ENCODE data around the gene RBFOX2. TPM values are rescaled to one million over a fixed set of nuclear protein-coding genes. Genes with fewer than 3 reads are reported as not detected.

The RBFOX2 gene
- total and polyA plus RNA-seq, 4 donors = 14.2 to 53.6 (median 25.6) TPM

DNA sequence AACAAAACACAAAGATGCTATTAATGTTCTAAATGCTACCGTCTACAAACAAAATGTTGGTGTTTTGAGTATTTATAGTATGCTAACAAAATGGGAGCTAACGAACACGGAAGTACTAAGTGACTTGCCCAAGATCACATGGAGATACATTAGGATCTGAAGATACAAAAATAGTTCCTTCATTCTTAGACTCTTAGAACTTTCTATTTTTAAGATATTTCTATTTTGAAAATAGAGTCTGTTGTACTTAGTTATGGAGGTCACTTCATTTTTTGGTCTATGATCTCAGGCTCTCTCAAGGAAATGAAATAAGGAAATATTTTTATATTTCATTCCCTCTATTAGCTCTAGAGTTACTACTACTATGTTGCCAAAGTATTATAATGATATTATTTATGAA, 246.7 kb downstream of the RBFOX2 start:
- WGBS = 95% methylated on average over 3 of the region's 3 CpGs
- Histone ChIP-seq H3K27me3 (ENCODE audit: control insufficient read depth in 4 of 4, insufficient read depth in 4 of 4, low read length in 3 of 4) (no peaks in the 10 kb centered on the region), H3K4me1 (ENCODE audit: control insufficient read depth in 4 of 4, insufficient read depth in 4 of 4, low read length in 3 of 4) (no peaks in the 10 kb centered on the region), H3K27ac (ENCODE audit: low read depth in 1 of 2, low read length in 2 of 2) (no peak overlapping the region), H3K9ac (ENCODE audit: low read depth in 1 of 2, low read length in 2 of 2) (no peak overlapping the region), H3K4me3 (ENCODE audit: low read depth in 1 of 3, low read length in 3 of 3) (no peak overlapping the region), H3K9me3 (ENCODE audit: control insufficient read depth in 4 of 4, low read length in 3 of 4) (no peaks in the 10 kb centered on the region), H3K36me3 (ENCODE audit: control insufficient read depth in 4 of 4, insufficient read depth in 3 of 4, low read depth in 1 of 4, low read length in 3 of 4) (peaks cover 0 to 8% (median 3%) of the 10 kb centered on the region in 4 donors)
- no peak for TF ChIP-seq NR2F2 (IDR thresholded peaks at IDR 0.05)
- no peak for TF ChIP-seq RXRA (IDR thresholded peaks at IDR 0.05)
- TF ChIP-seq JUND (IDR thresholded peaks at IDR 0.05) = no peak
- TF ChIP-seq EGR1 (IDR thresholded peaks at IDR 0.05; ENCODE audit: low read depth in 2 of 2) = no peak
- no peak for TF ChIP-seq HNF4A (conservative IDR thresholded peaks at IDR 0.05)
- no peak for TF ChIP-seq GABPA (IDR thresholded peaks at IDR 0.05 in 1 of 2, conservative IDR thresholded peaks at IDR 0.05 in 1 of 2)
- no peak for TF ChIP-seq RAD21 (IDR thresholded peaks at IDR 0.05)
- TF ChIP-seq TAF1 (conservative IDR thresholded peaks at IDR 0.05) = no peak
- TF ChIP-seq, protein P1, sequence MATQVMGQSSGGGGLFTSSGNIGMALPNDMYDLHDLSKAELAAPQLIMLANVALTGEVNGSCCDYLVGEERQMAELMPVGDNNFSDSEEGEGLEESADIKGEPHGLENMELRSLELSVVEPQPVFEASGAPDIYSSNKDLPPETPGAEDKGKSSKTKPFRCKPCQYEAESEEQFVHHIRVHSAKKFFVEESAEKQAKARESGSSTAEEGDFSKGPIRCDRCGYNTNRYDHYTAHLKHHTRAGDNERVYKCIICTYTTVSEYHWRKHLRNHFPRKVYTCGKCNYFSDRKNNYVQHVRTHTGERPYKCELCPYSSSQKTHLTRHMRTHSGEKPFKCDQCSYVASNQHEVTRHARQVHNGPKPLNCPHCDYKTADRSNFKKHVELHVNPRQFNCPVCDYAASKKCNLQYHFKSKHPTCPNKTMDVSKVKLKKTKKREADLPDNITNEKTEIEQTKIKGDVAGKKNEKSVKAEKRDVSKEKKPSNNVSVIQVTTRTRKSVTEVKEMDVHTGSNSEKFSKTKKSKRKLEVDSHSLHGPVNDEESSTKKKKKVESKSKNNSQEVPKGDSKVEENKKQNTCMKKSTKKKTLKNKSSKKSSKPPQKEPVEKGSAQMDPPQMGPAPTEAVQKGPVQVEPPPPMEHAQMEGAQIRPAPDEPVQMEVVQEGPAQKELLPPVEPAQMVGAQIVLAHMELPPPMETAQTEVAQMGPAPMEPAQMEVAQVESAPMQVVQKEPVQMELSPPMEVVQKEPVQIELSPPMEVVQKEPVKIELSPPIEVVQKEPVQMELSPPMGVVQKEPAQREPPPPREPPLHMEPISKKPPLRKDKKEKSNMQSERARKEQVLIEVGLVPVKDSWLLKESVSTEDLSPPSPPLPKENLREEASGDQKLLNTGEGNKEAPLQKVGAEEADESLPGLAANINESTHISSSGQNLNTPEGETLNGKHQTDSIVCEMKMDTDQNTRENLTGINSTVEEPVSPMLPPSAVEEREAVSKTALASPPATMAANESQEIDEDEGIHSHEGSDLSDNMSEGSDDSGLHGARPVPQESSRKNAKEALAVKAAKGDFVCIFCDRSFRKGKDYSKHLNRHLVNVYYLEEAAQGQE (IDR thresholded peaks at IDR 0.05) = no peak
- TF ChIP-seq SP1 (IDR thresholded peaks at IDR 0.05) = no peak
- no peak for DNase-seq (ENCODE audit: low spot score)

DNA sequence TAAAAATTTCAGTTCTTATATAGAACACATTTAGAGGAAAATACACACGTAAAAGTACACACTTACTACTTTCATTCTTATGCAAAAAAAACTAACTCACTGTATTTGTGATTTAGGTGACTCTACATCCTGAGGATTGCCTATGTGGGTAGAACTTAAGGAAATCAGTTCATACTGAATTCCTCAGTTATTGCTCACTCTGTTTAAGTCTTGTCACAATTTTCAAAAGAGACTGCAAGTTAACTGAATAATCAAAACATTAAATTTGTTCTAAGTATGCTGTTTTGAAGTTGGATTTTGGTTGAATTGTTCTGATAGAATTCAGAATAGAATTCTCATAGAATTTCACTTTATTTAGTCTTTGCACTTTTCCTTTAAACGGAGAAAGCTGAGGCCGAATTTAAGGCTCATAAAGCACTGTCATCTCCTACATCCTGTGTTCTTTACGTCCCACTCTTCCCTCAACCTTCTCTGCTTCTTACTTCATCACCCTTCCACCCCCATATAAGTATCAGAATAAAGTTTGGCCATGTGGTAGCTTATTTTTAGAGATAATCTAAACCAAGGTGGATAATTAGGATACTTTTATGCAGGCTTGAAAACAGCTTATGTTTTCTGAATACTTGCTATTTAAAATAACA, 251.2 kb downstream of the RBFOX2 start:
- Histone ChIP-seq H3K4me1 (ENCODE audit: control insufficient read depth in 4 of 4, insufficient read depth in 4 of 4, low read length in 3 of 4) (no peaks in the 10 kb centered on the region), H3K4me3 (ENCODE audit: low read depth in 1 of 3, low read length in 3 of 3) (no peak overlapping the region), H3K9ac (ENCODE audit: low read depth in 1 of 2, low read length in 2 of 2) (no peak overlapping the region), H3K27ac (ENCODE audit: low read depth in 1 of 2, low read length in 2 of 2) (no peak overlapping the region), H3K9me3 (ENCODE audit: control insufficient read depth in 4 of 4, low read length in 3 of 4) (no peaks in the 10 kb centered on the region), H3K27me3 (ENCODE audit: control insufficient read depth in 4 of 4, insufficient read depth in 4 of 4, low read length in 3 of 4) (no peaks in the 10 kb centered on the region), H3K36me3 (ENCODE audit: control insufficient read depth in 4 of 4, insufficient read depth in 3 of 4, low read depth in 1 of 4, low read length in 3 of 4) (peaks cover 0 to 5% (median under 1%) of the 10 kb centered on the region in 4 donors)
- WGBS = 89% methylated on average over 4 of the region's 4 CpGs
- DNase-seq (ENCODE audit: low spot score) = no peak
- TF ChIP-seq, protein P2, sequence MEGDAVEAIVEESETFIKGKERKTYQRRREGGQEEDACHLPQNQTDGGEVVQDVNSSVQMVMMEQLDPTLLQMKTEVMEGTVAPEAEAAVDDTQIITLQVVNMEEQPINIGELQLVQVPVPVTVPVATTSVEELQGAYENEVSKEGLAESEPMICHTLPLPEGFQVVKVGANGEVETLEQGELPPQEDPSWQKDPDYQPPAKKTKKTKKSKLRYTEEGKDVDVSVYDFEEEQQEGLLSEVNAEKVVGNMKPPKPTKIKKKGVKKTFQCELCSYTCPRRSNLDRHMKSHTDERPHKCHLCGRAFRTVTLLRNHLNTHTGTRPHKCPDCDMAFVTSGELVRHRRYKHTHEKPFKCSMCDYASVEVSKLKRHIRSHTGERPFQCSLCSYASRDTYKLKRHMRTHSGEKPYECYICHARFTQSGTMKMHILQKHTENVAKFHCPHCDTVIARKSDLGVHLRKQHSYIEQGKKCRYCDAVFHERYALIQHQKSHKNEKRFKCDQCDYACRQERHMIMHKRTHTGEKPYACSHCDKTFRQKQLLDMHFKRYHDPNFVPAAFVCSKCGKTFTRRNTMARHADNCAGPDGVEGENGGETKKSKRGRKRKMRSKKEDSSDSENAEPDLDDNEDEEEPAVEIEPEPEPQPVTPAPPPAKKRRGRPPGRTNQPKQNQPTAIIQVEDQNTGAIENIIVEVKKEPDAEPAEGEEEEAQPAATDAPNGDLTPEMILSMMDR (IDR thresholded peaks at IDR 0.05; ENCODE audit: low read depth, low read length, missing input control) = no peak
- TF ChIP-seq RAD21 (IDR thresholded peaks at IDR 0.05) = no peak
- TF ChIP-seq FOXA2 (IDR thresholded peaks at IDR 0.05) = no peak
- TF ChIP-seq HNF4A (conservative IDR thresholded peaks at IDR 0.05) = no peak
- no peak for TF ChIP-seq EGR1 (IDR thresholded peaks at IDR 0.05; ENCODE audit: low read depth in 2 of 2)
- TF ChIP-seq YY1 (IDR thresholded peaks at IDR 0.05) = no peak
- TF ChIP-seq, protein P3, sequence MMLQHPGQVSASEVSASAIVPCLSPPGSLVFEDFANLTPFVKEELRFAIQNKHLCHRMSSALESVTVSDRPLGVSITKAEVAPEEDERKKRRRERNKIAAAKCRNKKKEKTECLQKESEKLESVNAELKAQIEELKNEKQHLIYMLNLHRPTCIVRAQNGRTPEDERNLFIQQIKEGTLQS (IDR thresholded peaks at IDR 0.05) = no peak
- TF ChIP-seq HNF4G (IDR thresholded peaks at IDR 0.05) = no peak
- no peak for TF ChIP-seq NR2F2 (IDR thresholded peaks at IDR 0.05)
- no peak for TF ChIP-seq JUND (IDR thresholded peaks at IDR 0.05)
- no peak for TF ChIP-seq RXRA (IDR thresholded peaks at IDR 0.05)
